ENCODE results near the gene ZNF613.

- no peak for TF ChIP-seq CTCF (conservative IDR thresholded peaks at IDR 0.05; ENCODE audit: low read depth, low read length)
- TF ChIP-seq EZH2phosphoT487 (IDR thresholded peaks at IDR 0.05; ENCODE audit: borderline replicate concordance, low read length) = no peak
- TF ChIP-seq EZH2 (IDR thresholded peaks at IDR 0.05; ENCODE audit: low read length, unreplicated experiment) = no peak
Observed at GRCh38 chr19:51946602-51947001, 19.3 kb downstream of the ZNF613 start.
